NCI-H1092 treated with DMSO at 0.1 percent for 48 hours (cell line): ENCODE data around the gene ZNF121.
"Not testable (repeated sequence)": the region's sequence is repeated elsewhere in the genome, so short reads cannot be mapped to it uniquely, and the experiment has no call there.

Experiments
- DNase-seq: peaks from one replicate; lab custom pipeline; 2025; lab: John Stamatoyannopoulos, UW

Gene ZNF121

DNA sequence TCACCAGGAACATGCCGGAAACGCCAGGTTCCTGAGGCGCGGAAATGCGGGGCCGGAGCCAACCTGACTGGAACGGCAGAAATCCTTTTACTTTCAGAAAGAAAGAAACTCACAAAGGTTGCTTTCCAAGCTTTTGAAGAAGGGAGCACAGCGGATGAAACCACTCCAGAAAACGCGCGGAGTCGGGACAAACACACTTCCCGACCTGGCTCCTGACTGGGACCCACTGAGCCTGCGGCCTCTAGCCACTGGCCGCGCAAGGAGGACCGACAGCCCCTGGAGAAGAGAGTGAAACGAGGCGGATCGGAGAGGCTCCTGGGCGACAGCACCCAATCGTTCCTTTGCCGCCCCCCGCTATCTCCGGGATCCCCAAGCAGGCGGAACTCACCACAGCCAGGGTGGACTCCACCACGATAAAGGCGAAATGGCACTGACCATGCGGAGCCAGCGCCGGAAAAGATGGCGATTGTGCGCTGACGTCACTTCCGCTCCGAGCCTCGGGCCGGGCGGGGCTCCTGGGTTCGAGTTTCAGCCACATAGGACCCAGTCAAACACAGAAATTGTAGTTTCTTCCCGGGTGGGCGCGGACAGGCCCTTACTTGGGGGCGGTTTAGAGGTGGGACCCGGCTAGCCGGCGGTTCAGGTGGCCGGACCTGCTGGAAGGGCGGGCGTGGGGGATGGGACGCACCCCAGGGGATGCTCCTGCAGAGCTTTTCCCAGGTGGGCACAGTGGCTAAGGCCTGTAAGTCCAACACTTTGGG, at the start of gene ZNF121:
Gene ZNF121 (minus strand): TSS at position 432 of the 761 bp plus-strand sequence. CDS start 16,407 bp downstream, outside the sequence.
- DNase-seq = peak; percentile 88

DNA sequence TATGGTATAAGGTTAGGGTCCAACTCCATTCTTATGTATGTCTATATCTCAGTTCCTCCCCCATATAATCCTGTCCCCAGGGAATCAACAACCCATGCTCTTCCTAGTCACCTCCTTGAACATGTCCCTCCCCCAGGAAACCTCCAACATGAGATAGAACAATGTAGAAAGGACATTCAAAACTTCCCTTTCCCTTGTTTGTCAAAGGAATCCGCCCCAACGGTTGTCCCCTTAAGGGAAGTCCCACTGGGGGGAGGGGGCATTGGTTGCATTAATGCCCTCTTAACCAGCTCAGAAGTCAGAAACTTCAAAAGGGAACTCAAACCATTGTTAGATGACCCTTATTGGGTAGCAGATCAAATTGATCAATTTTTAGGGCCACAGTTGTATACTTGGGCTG, 43.6 kb upstream of the ZNF121 start:
- DNase-seq = no peak

DNA sequence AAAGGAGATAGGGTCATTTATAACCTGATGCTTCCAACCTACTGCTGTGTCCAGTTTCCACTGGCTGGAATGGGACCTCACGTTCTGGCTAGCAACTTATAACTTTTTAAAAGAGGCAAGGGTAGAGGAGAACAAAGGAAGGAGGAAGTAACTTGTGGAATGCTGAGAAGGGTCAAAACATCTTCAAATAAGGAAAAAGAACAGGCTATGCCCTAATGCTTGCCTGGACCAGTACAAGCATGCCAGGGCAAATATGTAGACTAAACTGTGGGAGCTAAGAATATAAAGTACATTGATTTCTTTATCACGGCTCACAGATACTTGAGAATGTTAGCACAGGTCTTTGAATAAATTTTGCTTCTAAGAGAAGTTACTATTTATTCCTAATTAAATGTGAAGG, 38.2 kb upstream of the ZNF121 start:
- DNase-seq = no peak

DNA sequence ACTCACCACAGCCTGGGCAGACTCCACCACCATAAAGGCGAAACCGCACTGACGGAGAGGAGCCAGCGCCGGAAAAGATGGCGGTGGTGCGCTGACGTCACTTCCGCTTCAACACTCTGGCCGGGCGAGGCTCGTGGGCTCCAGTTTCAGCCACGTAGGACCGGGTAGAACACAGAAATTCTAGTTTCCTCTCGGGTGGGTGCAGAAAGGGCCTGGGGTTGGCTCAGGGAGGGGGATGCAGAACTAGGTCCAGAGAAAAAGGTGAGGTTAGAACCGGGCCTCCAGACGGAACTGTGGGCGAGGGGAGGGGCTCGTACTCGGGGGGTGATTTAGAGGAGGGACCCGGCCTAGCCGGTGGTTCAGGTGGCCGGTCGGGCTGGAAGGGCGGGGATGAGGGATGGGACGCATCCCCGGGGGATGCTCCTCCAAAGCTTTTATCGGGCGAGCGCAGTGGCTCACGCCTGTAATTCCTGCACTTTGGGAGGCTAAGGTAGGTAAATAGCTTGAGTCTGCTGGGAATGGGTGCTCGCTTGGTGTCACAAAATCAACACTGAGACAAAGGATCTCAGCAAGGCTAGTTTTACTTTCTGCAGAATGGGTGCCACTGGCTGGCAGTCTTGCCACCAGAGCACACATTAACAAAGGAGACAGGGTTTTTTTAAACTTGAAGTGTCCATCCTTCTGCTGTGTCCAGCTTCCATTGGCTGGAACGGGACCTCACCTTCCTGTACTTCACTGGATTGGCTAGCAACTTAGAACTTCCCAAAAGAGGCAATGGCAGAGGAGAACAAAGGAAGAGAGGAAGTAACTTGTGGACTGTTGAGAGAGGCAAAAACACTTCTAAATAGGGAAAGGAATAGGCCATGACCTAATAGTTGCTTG, 37.1 kb upstream of the ZNF121 start, which contains the start of gene ZNF561:
Gene ZNF561 (minus strand): TSS at position 77 of the 882 bp plus-strand sequence. CDS start 1,776 bp downstream, outside the sequence.
- DNase-seq = peak; percentile 85

DNA sequence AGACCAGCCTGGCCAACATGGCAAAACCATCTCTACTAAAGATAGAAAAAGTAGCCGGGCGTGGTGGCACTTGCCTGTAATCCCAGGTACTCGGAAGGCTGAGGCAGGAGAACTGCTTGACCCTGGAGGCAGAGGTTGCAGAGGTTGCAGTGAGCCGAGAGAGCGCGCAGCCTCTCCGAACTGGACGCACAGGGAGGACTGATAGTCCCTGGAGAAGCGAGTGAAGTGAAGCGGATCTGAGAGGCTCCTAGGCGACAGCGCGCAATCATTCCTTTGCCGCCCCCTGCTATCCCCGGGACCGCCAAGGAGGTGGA, 36.5 kb upstream of the ZNF121 start:
- no peak for DNase-seq

DNA sequence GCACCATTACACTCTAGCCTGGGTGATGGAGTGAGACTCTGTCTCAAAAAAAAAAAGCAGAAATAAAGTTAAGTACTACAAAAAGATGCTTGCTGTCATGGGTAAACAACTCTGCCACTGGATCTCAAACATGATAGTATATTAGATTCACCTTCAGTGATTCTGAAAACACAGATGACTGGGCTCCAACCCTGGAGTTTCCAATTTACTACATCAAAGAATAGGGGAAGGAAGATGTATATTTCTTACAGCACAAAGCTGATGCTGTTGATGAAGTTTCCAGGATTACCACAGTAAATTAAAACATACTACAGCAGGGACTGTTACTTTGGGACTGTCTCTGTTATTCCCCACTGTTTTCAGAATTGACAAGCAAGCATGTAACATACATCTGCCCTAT, 31.5 kb upstream of the ZNF121 start:
- no peak for DNase-seq

DNA sequence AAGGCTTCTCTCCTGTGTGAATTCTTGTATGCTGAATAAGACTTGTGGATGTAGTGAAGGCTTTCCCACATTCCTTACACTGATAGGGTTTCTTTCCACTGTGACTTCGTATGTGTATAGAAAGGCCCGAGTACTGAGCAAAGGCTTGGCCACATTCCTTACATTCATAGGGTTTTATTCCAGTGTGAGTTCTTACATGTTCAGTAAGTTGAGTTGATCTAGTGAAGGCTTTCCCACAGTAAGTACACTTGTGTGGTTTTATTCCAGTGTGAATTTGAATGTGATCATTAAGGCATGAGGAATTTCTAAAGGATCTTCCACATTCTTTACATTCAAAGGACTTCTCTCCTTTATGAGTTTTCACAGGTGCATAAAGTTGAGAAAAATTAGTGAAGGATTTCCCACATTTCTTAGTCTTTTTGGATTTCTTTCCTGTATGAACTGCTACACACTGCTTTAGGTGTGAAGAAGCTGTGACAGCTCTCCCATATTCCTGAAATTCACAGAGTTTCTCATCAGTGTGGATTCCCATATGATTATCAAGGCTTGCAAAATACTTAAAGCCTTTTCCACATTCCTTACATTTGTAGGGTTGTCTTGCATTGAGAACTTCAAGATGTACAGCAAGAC, 26.3 kb upstream of the ZNF121 start:
- no peak for DNase-seq

DNA sequence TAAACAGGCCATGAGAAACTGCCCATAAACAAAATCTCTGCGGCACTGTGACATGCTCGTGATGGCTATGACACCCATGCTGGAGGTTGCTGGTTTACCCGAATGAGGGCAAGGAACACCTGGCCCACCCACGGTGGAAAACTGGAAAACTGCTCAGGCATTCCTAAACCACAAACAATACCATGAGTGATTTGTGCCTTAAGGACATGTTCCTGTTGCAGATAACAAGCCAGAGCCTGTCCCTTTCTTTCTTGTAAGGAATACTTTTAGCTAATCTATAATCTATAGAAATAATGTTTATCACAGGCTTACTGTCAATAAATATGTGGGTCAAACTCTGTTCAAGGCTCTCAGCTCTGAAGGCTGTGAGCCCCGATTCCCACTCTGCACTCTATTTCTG, 24.6 kb upstream of the ZNF121 start:
- no peak for DNase-seq

DNA sequence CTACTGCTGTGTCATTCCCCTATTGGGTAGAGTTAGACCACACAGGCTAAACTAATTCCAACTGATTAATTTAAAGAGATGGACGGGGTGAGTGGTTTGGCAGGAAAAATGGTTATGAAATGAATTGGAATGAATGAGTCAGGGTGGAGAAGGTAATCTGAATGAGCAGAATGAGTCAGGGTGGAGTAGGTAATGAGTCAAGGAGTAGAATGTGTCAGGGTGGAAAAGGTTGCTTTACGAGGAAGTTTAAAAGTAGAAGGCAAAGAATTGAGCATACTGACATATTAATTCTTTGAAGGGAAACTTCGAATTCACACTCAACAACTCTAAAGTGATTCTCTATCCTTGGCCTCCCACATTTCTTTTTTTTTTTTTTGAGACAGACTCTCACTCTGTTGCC, 12.7 kb upstream of the ZNF121 start:
- no peak for DNase-seq

DNA sequence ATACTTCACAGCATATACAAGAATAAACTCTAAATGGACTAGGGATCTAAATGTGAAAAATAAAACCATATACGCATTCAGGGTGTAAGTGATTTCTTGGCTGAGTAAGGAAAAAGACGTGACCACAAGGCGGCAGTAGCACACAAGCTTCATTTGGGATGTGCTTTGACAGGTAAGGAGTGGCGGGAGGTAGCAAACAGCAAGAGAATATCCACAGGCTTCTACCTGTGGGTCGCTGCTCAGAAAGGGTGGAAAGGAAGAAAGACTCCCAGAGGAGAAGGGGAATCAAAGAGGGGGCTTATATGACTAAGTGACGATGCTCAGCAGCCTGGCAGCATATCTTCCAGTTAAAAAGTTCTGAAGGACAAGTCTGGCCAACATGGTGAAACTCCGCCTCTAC, 2.5 kb upstream of the ZNF121 start:
- peak; percentile 71 for DNase-seq

DNA sequence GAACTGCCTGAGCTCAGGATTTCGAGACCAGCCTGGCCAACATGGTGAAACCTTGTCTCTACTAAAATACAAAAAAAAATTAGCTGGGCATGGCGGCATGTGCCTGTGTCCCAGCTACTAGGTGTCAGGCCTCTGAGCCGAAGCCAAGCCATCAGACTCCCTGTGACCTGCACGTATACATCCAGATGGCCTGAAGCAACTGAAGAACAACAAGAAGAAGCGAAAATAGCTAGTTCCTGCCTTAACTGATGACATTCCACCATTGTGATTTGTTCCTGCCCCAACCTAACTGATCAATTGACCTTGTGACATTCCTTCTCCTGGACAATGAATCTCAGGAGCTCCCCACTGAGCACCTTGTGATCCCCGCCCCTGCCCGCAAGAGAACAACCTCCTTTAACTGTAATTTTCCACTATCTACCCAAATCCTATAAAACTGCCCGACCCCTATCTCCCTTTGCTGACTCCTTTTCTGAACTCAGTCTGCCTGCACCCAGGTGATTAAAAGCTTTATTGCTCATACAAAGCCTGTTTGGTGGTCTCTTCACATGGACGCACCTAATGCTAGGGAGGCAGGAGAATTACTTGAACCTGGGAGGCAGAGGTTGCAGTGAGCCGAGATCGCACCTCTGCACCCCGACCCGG, 2.1 kb downstream of the ZNF121 start:
- not testable (repeated sequence) for DNase-seq

DNA sequence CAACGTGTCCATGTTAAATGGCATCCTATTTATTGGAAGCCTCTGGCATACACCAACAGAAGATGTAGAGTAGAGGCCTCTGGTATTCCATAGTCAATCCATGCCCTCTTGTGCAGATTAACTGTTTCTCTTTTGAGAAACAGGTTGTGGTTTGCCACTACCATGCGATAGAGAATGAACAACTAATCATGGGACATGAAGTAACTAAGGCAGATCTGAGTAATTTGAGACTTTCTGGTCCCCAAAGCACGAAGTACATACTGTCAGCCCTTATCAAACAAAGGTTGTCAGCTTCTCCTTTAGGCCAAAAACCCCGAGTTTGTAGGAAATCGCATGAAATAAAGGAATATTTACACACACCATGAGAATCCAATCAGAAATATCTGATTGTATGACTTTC, 3.6 kb downstream of the ZNF121 start:
- DNase-seq = no peak

DNA sequence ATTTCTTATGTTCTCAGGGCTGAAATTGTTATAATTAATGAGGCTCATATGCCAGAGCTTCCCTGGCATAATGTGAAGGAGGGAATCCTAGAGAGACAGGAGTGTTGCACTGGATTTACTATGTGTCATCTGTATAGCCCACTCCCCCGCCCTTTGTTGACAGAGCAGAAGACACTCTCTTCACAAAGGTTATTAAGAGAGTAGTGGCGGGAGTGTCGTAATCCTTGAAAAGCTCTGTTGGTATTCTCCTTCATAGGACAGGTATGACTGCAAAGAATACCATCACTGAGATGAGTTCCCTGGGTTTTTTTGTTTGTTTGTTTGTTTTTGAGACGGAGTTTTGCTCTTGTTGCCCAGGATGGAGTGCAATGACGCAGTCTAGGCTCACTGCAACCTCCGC, 14.0 kb downstream of the ZNF121 start:
- no peak for DNase-seq

DNA sequence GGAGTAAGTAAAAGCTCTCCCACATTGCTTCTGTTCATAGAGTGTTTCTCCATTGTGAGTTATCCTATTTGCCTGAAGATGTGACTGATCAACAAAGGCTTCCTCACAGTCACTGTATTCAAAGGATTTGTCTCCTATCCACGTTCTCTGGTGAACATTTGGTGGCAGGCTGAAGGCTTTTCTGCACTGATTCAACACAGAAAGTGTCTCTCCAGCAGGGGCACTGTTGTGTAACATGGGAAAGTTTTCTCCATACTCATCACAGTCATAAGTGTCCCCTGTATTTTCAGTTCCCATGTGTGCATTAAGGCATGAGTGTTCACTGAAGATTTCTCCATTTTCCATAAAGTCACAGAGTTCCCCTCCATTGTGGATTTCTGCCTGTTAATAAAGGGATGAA, 17.6 kb downstream of the ZNF121 start:
- DNase-seq = no peak

DNA sequence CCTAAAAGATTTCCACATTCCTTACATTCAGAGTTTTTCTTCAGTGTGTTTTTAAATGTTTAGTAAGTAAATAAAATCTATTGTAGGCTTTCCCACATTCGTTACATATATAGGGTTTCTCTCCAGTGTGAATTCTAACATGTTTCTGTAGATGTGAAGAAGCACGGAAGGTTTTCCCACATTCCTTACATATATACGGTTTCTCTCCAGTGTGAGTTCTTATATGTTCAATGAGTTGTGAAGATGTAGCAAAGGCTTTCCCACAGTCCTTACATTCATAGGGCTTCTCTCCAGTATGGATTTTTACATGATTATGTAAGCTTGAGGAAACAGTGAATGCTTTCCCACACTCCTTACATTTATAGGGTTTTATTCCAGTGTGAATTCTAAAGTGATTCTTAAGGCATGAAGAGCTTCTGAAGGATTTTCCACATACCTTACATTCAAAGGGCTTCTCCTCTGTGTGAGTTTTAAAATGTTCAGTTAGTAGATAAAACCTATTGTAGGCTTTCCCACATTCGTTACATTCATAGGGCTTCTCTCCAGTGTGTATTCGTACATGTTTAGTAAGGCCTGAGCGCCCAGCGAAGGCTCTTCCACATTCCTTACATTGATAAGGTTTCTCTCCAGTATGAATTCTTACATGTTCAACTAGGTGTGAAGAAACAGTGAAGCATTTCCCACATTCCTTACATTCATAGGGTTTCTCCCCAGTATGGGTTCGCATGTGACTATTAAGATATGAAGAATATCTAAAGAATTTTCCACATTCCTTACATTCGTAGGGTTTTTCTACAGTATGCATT, 18.2 kb downstream of the ZNF121 start:
- DNase-seq = no peak

DNA sequence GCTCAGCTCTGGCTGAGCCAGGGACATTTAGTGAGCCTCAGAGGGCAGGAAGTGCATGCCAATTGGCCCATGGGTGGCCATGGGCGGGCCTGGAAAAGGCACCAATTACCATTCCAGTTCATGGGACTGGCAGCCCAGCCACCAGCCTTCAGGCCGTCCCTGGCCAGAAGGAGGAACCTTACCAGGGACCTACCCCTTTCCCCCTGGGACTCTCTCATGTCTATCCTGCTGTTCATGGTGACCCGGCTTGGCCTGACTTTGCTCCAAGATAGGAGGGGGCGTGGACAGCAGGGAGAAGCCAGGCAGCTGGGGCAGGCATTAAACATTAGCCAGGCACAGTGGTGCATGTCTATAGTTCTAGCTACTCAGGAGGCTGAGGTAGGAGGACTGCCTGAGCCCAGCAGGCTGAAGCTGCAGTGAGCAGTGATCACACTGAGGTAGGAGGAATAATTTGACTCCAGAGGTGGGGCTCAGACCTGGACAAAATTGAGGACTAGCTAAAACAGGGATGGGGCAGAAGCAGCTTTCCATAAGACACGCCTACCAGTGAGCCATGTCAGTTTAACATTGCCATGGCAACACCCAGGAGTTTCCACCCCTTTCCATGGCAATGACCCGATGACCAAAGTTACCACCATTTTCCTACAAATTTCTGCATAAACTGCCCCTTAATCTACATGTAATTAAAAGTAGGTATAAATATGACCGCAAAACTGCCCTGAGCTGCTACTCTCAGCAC, 31.6 kb downstream of the ZNF121 start:
- no peak for DNase-seq

DNA sequence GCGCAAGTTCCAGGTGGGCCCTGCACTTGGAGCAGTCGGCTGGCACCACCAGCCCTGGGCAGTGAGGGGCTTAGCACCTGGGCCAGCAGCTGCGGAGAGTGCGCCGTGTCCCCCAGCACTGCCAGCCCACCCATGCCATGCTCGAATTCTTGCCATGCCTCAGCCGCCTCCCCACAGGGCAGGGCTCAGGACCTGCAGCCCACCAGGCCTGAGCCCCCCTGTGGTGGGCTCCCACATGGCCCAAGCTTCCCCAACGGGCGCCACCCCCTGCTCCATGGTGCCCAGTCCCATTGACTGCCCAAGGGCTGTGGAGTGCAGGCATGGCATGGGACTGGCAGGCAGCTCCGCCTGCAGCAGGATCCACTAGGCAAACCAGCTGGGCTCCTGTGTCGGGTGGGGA, 36.4 kb downstream of the ZNF121 start:
- no peak for DNase-seq

DNA sequence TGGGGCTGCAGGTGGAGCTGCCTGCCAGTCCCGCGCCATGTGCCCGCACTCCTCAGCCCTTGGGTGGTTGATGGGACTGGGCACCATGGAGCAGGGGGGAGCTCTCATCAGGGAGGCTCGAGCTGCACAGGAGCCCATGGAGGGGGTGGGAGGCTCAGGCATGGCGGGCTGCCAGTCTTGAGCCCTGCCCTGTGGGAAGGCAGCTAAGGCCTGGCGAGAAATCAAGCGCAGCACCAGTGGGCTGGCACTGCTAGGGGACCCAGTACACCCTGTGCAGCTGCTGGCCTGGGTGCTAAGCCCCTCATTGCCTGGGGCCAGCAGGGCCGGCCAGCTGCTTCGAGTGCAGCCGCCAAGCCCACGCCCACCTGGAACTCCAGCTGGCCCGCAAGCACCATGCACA, 43.0 kb downstream of the ZNF121 start:
- DNase-seq = not testable (repeated sequence)

DNA sequence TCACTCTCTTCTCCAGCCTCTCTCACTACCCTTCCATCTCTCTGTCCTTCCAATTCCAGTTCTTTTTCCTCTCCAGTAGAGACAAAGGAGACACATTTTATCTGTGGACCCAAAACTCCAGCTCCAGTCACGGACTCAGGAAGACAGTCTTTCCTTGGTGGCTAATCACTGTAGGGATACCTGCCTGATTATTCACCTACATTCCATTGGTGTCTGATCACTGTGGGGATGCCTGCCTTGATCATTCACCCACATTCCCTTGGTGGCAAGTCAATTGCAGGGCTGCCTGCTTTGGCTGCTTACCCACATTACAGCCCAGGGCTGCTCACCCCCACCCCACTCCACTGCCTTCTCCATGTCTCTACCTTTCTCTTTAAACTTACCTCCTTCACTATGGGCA, 44.4 kb downstream of the ZNF121 start:
- DNase-seq = not testable (repeated sequence)

DNA sequence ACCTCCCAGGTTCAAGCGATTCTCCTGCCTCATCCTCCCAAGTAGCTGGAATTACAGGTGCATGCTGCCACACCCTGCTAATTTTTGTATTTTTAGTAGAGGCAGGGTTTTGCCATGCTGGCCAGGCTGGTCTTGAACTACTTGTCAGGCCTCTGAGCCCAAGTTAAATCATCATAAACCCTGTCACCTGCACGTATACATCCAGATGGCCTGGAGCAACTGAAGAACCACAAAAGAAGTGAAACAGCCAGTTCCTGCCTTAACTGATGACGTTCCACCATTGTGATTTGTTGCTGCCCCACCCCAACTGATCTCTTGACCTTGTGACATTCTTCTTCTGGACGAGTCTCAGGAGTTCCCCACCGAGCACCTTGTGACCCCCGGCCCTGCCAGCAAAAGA, 45.1 kb downstream of the ZNF121 start:
- DNase-seq = not testable (repeated sequence)
